Lung microvascular endothelial cell (primary cell): ENCODE results near the gene C9orf152. TPM values are rescaled to one million over a fixed set of nuclear protein-coding genes. Genes with fewer than 3 reads are reported as not detected.
"Not testable (repeated sequence)": the region's sequence is repeated elsewhere in the genome, so short reads cannot be mapped to it uniquely, and the experiment has no call there.

Experiments used
- DNase-seq, 2 donors: peaks; one replicate each; pipeline versions ENCODE4 v3.0.0 to v3.0.0-alpha.2; 2010; ENCODE audit warnings: low read depth in 2 of 2
- total RNA-seq: library from RNA; depleted of rRNA; stranded (reverse); fragments of >200 nt; gene quantifications from 2 replicates; pipeline ENCODE4 v1.2.1, GENCODE V29; 2014

C9orf152 gene
- total RNA-seq = not detected in 2 replicates

GRCh38 chr9:110208031-110208430 lies at the start of gene C9orf152:
Gene C9orf152 (minus strand): TSS chr9:110208159. CDS start chr9:110207579, 580 bp downstream.
- no peak for DNase-seq

DNA sequence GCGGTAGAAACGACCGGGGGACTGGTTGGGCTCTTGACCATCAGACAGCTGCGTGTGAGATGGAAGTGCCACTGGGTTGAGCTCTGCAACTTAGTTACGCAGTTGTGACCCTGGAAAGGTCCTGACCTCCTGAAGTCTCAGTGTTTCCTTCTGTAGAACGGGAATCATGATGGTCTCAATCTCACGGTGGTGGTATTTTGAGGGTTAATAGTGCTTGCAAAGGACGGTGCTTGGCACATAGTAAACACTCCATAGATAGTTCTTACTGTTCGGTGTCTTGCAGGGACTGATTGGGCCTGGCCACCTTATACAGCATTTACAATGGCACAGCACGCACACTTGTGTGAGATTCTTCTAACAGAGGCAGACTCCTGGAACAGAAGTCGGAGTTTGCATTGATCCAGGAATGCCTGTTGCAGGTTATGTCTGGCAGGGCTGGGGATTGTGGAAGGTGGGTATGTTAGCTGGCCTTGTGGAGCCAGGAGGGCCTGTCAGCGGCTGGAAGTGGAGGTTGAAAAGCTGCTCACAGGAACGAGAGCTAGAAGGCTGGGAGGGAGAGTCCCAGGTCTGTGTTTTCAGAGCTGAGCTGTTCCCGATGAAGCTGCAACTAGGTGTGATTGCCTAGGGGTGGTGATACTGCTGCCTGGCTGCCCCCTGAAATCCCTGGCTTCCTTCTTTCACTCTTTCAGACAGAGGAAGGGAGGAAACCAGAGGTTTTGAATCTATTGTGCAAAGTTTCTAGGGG lies 49.3 kb upstream of the C9orf152 start:
- peak in 1 of 2 donors; percentile 19 for DNase-seq

- peak; percentile 89 for DNase-seq
These were observed 48.6 kb upstream of the C9orf152 start, which contains the start of gene TXN for GRCh38 chr9:110256380-110257096. Gene TXN (minus strand): TSS chr9:110256507. CDS start chr9:110256435, 72 bp downstream.

DNA sequence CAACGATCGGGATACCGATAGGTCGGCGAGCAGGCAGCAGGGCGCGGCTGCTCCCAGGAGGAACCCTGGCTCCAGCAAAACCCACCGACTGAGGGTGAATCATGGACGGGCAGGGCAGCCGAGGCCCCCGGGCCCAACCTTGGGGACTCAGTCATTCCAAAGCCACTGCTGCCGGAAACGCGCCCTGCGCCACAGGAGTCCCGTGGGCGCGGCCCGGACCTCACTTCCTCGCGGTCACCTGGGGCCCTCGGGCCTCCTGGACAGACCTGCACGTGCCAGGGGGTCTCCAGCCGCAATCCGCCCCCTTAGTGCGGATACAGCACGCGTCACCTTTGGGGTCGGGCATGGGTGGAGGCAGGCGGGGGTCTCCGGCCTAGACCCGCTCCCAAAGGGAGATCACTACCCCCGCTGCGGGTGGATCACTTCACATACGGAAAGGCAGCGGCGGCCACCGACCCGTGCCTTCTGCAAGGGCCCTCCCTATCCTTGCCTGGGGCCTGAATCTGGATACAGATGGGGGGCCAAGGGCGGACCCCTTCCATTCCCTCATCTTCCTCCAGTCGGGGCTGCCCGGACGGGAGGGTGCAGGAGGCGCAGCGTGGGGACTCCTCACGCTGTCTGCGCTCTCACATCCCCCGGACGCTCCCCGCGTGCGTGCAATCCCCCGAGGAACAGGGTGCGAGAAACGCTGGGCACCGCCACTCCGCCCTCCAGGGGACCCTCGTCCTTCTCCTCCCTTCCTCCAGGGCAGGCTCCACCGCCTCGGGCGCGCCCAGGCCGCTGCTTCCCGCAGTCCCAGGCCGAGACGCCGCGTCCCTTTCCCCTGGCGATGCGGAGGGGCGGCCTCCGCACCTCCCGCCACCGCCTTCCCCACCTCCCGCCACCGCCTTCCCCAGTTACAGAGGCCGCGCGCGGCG lies 47.8 kb upstream of the C9orf152 start:
- DNase-seq = peak; percentile 42 to 63

- no peak for DNase-seq
These were observed 47.1 kb upstream of the C9orf152 start for GRCh38 chr9:110255034-110255462.

- DNase-seq = no peak
These were observed 46.5 kb upstream of the C9orf152 start for GRCh38 chr9:110254500-110254899.

GRCh38 chr9:110252509-110253139 lies 44.7 kb upstream of the C9orf152 start:
- peak in 1 of 2 donors; percentile 16 for DNase-seq

DNA sequence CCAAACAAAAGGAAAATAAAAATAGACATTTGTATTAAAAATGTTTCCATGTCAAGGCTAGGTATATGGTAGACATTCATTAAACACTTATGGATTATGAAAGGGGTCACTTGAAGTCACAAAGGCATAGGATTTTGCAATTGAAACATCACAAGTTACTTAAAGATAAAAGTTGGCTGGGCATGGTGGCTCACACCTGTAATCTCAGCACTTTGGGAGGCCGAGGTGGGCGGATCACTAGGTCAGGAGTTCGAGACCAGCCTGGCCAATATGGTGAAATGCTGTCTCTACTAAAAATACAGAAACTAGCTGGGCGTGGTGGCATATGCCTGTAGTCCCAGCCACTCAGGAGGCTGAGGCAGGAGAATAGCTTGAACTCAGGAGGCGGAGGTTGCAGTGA lies 43.8 kb upstream of the C9orf152 start:
- DNase-seq = not testable (repeated sequence)

DNA sequence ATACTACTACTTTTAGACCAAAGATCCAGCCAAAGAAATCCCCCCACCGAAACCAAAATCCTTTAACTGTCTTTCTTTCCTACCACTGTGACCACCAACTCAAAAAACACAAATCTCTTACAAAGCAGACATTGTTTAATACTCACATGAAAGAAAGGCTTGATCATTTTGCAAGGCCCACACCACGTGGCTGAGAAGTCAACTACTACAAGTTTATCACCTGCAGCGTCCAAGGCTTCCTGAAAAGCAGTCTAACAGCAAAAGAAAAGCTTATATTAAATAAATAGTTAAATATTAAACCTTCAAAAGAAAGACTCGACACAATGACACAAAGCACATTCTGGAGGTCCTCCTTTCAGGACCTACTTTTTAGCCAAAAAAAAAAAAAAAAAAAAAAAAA lies 43.3 kb upstream of the C9orf152 start:
- DNase-seq = no peak

GRCh38 chr9:110249603-110250002 lies 41.6 kb upstream of the C9orf152 start:
- DNase-seq = no peak

- no peak for DNase-seq
These were observed 40.4 kb upstream of the C9orf152 start for GRCh38 chr9:110248361-110248760.

GRCh38 chr9:110246214-110246613 lies 38.3 kb upstream of the C9orf152 start:
- no peak for DNase-seq

GRCh38 chr9:110244616-110245015 lies 36.7 kb upstream of the C9orf152 start:
- no peak for DNase-seq

DNA sequence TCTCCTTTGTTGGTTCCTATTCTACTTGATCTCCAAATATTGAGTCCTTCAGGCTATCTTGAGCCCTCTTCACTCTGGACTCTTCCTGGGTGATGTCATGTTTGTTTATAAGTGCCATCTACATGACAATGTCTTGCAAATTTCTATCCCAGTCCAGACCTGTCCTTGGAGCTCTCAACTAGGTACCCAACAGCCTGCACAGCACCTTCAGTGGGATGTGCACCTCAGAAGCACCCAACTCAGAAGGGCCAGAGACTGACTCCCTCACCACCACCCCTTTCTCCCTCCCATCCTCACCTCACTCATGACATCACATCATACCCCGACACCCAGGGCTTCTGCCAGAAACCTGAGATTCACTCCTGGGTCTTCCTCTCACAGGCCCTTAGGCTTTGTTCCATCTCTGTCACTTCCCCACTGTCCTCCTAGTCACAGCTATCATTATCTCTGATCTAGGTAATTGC lies 33.9 kb upstream of the C9orf152 start:
- DNase-seq = no peak

- DNase-seq = no peak
These were observed 33.4 kb upstream of the C9orf152 start for GRCh38 chr9:110241260-110241857.

GRCh38 chr9:110240198-110240597 lies 32.2 kb upstream of the C9orf152 start:
- no peak for DNase-seq

DNA sequence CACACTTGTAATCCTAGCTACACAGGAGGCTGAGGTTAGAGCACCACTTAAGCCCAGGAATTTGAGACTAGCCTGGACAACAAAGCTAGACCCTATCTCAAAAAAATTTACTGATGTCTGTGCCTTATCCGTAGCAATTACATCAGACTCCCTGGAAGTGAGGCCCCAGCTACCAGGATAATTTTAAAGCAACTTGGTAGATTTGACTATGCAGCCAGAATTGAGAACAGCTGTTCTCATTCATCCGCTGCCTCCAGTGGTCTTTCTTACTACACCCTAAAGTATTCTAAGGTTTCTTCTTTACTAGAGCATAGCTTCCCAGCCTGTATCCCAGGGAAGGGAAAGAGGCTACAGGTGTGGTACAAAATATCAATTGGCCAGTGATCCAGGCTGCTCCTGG lies 20.4 kb upstream of the C9orf152 start:
- DNase-seq = no peak

- DNase-seq = no peak
These were observed 16.6 kb upstream of the C9orf152 start for GRCh38 chr9:110224583-110224982.

DNA sequence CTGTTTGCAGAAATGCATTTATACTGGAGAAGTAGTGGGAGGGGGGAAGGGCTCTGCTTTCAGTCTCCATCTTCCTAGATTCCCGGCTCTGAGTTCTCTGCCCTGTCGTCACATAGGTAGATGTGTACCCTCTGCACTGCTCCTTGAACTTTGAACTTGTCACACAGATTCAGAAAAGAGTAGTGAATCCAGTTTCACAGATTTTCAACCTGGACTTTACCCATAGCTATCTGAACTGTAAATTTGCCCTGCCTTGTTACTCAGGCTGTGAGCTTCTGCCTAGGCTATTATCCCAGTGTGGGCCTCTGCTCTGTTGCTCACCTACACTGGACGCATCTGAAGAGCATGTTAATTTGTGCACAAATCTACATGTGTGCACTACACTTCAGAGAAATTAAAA lies 12.8 kb upstream of the C9orf152 start:
- no peak for DNase-seq

DNA sequence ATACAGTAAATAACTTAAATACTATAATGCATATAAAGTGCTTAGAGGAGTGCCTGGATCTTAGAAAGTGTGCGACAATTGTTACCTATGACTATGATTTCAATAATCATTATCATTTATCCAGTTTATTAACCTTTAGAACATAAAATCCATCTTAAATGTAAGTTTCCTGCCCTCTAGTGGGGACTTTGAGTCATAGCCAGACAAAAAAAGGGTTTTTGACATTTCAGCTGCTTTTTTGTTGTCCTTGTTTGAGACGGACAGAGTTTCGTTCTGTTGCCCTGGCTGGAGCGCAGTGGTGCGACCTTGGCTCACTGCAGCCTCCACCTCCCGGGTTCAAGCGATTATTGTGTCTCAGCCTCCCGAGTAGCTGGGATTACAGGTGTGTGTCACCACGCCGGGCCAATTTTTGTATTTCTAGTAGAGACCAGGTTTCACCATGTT lies 9.7 kb upstream of the C9orf152 start:
- peak; percentile 58 to 70 for DNase-seq
